ENCODE measurements around the gene RIPOR3. TPM values are rescaled to one million over a fixed set of nuclear protein-coding genes. Genes with fewer than 3 reads are reported as not detected.

The RIPOR3 gene
- total and polyA plus RNA-seq, 4 donors: 5.6 to 90.3 (median 16.3) TPM

DNA sequence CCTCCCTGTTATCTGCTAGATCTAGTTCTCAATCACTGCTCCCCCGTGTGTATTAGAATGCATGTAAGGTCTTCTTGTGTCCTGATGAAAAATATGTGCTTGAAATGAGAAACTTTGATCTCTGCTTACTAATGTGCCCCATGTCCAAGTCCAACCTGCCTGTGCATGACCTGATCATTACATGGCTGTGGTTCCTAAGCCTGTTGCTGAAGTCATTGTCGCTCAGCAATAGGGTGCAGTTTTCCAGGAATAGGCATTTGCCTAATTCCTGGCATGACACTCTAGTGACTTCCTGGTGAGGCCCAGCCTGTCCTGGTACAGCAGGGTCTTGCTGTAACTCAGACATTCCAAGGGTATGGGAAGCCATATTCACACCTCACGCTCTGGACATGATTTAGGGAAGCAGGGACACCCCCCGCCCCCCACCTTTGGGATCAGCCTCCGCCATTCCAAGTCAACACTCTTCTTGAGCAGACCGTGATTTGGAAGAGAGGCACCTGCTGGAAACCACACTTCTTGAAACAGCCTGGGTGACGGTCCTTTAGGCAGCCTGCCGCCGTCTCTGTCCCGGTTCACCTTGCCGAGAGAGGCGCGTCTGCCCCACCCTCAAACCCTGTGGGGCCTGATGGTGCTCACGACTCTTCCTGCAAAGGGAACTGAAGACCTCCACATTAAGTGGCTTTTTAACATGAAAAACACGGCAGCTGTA, 107.7 kb downstream of the RIPOR3 start:
- Histone ChIP-seq H3K36me3 (ENCODE audit: control insufficient read depth in 4 of 4, insufficient read depth in 3 of 4, low read depth in 1 of 4, low read length in 3 of 4) (peaks cover 14 to 63% (median 46%) of the 10 kb centered on the region in 4 donors), H3K9me3 (ENCODE audit: control insufficient read depth in 4 of 4, low read length in 3 of 4) (no peaks in the 10 kb centered on the region), H3K27ac (ENCODE audit: low read depth in 1 of 2, low read length in 2 of 2) (peak overlapping the region in 1 of 2 donors; percentile 7), H3K4me1 (ENCODE audit: control insufficient read depth in 4 of 4, insufficient read depth in 4 of 4, low read length in 3 of 4) (no peaks in the 10 kb centered on the region), H3K4me3 (ENCODE audit: low read depth in 1 of 3, low read length in 3 of 3) (no peak overlapping the region), H3K9ac (ENCODE audit: low read depth in 1 of 2, low read length in 2 of 2) (no peak overlapping the region), H3K27me3 (ENCODE audit: control insufficient read depth in 4 of 4, insufficient read depth in 4 of 4, low read length in 3 of 4) (no peaks in the 10 kb centered on the region)
- 91% methylated on average over 15 of the region's 15 CpGs for WGBS
- no peak for DNase-seq (ENCODE audit: low spot score)
- TF ChIP-seq RXRA (IDR thresholded peaks at IDR 0.05) (peak in 1 of 2 donors; percentile 47), HNF4A (conservative IDR thresholded peaks at IDR 0.05) (peak; percentile 54 to 81), TAF1 (conservative IDR thresholded peaks at IDR 0.05) (no peak)

DNA sequence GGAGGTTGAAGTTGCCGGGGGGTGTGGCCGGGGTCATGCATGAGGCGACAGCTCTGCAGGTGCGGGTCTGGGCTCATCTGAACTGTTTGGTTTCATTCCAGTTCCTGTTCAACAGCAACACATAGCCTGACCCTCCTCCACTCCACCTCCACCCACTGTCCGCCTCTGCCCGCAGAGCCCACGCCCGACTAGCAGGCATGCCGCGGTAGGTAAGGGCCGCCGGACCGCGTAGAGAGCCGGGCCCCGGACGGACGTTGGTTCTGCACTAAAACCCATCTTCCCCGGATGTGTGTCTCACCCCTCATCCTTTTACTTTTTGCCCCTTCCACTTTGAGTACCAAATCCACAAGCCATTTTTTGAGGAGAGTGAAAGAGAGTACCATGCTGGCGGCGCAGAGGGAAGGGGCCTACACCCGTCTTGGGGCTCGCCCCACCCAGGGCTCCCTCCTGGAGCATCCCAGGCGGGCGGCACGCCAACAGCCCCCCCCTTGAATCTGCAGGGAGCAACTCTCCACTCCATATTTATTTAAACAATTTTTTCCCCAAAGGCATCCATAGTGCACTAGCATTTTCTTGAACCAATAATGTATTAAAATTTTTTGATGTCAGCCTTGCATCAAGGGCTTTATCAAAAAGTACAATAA, 108.6 kb downstream of the RIPOR3 start:
- H3K27me3 ChIP-seq (ENCODE audit: control insufficient read depth in 4 of 4, insufficient read depth in 4 of 4, low read length in 3 of 4): no peaks in the 10 kb centered on the region
- WGBS: 93% methylated on average over 26 of the region's 26 CpGs
- peaks cover 14 to 68% (median 51%) of the 10 kb centered on the region in 4 donors for H3K36me3 ChIP-seq (ENCODE audit: control insufficient read depth in 4 of 4, insufficient read depth in 3 of 4, low read depth in 1 of 4, low read length in 3 of 4)
- H3K4me3 ChIP-seq (ENCODE audit: low read depth in 1 of 3, low read length in 3 of 3): no peak overlapping the region
- H3K4me1 ChIP-seq (ENCODE audit: control insufficient read depth in 4 of 4, insufficient read depth in 4 of 4, low read length in 3 of 4): no peaks in the 10 kb centered on the region
- H3K9ac ChIP-seq (ENCODE audit: low read depth in 1 of 2, low read length in 2 of 2): no peak overlapping the region
- no peak overlapping the region for H3K27ac ChIP-seq (ENCODE audit: low read depth in 1 of 2, low read length in 2 of 2)
- no peak for DNase-seq (ENCODE audit: low spot score)
- H3K9me3 ChIP-seq (ENCODE audit: control insufficient read depth in 4 of 4, low read length in 3 of 4): no peaks in the 10 kb centered on the region
- TF ChIP-seq, protein P1, sequence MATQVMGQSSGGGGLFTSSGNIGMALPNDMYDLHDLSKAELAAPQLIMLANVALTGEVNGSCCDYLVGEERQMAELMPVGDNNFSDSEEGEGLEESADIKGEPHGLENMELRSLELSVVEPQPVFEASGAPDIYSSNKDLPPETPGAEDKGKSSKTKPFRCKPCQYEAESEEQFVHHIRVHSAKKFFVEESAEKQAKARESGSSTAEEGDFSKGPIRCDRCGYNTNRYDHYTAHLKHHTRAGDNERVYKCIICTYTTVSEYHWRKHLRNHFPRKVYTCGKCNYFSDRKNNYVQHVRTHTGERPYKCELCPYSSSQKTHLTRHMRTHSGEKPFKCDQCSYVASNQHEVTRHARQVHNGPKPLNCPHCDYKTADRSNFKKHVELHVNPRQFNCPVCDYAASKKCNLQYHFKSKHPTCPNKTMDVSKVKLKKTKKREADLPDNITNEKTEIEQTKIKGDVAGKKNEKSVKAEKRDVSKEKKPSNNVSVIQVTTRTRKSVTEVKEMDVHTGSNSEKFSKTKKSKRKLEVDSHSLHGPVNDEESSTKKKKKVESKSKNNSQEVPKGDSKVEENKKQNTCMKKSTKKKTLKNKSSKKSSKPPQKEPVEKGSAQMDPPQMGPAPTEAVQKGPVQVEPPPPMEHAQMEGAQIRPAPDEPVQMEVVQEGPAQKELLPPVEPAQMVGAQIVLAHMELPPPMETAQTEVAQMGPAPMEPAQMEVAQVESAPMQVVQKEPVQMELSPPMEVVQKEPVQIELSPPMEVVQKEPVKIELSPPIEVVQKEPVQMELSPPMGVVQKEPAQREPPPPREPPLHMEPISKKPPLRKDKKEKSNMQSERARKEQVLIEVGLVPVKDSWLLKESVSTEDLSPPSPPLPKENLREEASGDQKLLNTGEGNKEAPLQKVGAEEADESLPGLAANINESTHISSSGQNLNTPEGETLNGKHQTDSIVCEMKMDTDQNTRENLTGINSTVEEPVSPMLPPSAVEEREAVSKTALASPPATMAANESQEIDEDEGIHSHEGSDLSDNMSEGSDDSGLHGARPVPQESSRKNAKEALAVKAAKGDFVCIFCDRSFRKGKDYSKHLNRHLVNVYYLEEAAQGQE (IDR thresholded peaks at IDR 0.05): no peak
- TF ChIP-seq EGR1 (IDR thresholded peaks at IDR 0.05; ENCODE audit: low read depth in 2 of 2) (no peak), HNF4A (conservative IDR thresholded peaks at IDR 0.05) (no peak), FOXA1 (IDR thresholded peaks at IDR 0.05) (no peak), RAD21 (IDR thresholded peaks at IDR 0.05) (no peak), HNF4G (IDR thresholded peaks at IDR 0.05) (no peak), SP1 (IDR thresholded peaks at IDR 0.05) (no peak), FOXA2 (IDR thresholded peaks at IDR 0.05) (no peak)

DNA sequence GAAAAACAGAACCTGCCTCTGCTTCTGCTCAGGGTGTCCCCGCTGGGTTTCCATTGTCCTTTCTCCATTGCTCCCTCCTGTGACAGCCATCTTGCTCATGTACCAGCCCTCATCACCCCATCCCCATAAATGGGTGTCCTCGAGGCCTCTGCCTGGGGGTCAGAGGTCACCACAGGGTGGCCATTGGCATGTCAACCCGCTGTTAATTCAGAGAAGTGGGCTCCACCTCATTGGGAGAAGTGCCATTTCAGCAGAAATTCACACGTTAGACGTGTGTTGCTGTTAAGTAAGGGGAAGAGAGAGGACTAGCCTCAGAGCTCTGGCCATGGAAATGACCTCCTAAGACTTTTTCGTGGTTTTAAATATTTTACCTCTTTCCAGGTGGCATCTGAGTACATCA, 109.2 kb downstream of the RIPOR3 start:
- no peak overlapping the region for H3K27ac ChIP-seq (ENCODE audit: low read depth in 1 of 2, low read length in 2 of 2)
- peaks cover 16 to 64% (median 52%) of the 10 kb centered on the region in 4 donors for H3K36me3 ChIP-seq (ENCODE audit: control insufficient read depth in 4 of 4, insufficient read depth in 3 of 4, low read depth in 1 of 4, low read length in 3 of 4)
- DNase-seq (ENCODE audit: low spot score): no peak
- H3K27me3 ChIP-seq (ENCODE audit: control insufficient read depth in 4 of 4, insufficient read depth in 4 of 4, low read length in 3 of 4): no peaks in the 10 kb centered on the region
- no peak overlapping the region for H3K4me3 ChIP-seq (ENCODE audit: low read depth in 1 of 3, low read length in 3 of 3)
- WGBS: 78% methylated on average over 6 of the region's 6 CpGs
- no peak overlapping the region for H3K9ac ChIP-seq (ENCODE audit: low read depth in 1 of 2, low read length in 2 of 2)
- H3K9me3 ChIP-seq (ENCODE audit: control insufficient read depth in 4 of 4, low read length in 3 of 4): no peaks in the 10 kb centered on the region
- TF ChIP-seq HNF4A (conservative IDR thresholded peaks at IDR 0.05) (no peak), RXRA (IDR thresholded peaks at IDR 0.05) (no peak), JUND (IDR thresholded peaks at IDR 0.05) (no peak), TAF1 (conservative IDR thresholded peaks at IDR 0.05) (no peak), NR2F2 (IDR thresholded peaks at IDR 0.05) (peak; percentile 56), FOXA2 (IDR thresholded peaks at IDR 0.05) (no peak)
- TF ChIP-seq, protein P2, sequence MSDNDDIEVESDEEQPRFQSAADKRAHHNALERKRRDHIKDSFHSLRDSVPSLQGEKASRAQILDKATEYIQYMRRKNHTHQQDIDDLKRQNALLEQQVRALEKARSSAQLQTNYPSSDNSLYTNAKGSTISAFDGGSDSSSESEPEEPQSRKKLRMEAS (IDR thresholded peaks at IDR 0.05): no peak
- peaks cover 0 to 6% (median 2%) of the 10 kb centered on the region in 4 donors for H3K4me1 ChIP-seq (ENCODE audit: control insufficient read depth in 4 of 4, insufficient read depth in 4 of 4, low read length in 3 of 4)

All from liver (tissue), 9 donors.